NCI-H2171 treated with DMSO at 0.1 percent for 48 hours (cell line): ENCODE results near the gene POC1B.

Experiments
- DNase-seq: peaks from one replicate; lab custom pipeline; 2025; lab: John Stamatoyannopoulos, UW

Gene POC1B

DNA sequence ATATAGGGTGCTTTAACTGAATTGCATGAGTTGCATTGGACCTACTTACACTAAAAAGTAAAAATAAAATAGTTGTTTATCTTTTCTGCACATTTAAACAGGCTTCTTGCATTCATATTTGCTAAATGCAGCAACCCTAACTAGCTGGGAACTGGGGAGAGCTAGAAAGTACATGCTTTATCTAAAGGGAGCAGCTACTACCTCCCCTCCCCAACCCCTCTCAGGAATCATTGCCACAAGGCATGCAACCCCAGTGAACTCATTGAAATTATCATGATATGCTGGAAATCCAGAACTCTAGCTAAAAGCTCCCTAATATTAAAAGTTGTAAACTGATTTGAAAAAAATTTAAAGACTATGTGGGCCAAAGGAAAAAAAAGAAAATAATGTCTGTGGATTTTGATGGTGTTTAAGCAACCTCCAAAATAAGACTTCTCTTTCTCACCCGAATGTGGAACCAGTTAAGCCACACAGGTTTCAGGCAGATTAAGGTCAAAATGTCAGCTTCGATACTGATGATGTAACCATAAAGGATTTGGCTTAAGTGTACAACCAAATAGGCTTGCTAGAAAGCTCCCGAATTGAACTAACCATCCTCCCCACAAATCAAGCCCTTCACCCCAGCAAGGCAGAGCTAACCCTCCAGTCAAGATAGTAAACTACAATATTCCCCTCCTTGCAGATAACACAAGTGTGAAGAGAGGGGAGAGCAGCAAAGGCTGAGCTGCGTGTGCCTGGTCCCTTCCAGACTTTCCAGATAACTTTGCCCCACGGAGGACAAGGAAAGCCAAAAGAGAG is 13.8 kb upstream of the POC1B start:
- DNase-seq: no peak

DNA sequence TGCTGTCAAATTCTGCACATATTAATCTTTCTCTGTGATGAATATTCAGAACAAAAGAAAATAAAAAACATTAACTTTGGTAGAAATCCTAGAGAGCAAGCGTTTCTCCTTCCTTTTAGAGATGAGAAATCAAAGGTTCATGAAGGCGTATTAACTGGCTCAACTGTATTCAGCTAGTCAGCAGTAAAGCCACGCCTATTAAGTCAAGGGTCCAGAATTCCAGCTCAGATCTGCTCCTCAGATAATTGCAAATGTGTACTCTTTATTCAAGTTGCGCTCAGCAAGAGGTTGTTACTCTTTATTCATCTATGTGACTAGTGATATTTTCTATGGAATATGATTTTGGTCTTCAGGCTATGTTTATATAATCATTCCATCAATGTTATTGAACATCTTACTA is 13.1 kb upstream of the POC1B start:
- no peak for DNase-seq

DNA sequence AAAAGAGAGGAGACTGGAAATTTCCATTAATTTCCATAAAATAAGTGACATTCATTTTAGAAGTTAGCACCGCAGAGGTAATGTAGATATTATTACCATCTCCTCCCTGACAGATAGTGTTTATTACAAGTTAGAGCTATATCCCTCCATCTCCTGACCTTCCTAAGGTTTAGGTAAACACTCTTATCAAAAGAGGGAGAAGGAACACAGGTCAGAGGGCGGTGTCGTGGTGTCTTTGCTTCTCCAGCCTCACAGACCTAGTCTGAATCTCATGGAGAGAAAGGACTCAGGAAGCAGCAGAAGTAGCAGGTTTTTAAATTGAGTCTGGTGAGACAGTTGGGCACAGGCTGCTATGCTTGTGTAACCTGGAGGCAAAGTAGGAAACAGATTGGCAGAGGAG is 11.5 kb upstream of the POC1B start:
- DNase-seq: no peak

DNA sequence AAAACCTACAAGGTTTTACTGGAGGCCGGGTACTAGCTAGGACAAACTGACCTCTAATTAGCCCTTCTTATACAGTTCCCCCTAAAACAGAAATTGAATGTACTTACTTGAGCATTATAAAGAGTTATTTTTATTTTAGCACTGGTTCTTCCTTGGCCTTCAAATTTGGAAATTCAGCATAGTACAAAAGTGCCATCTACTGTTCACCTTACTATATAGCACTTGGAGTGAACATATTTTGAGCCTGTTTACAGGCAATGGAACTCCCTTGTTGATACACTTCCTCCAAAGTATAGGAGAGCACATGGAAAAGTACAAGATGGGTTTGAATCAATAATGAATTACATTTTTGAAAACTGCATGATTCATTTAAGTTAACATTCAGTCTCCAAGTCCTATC is 3.9 kb upstream of the POC1B start:
- DNase-seq: peak; percentile 52

DNA sequence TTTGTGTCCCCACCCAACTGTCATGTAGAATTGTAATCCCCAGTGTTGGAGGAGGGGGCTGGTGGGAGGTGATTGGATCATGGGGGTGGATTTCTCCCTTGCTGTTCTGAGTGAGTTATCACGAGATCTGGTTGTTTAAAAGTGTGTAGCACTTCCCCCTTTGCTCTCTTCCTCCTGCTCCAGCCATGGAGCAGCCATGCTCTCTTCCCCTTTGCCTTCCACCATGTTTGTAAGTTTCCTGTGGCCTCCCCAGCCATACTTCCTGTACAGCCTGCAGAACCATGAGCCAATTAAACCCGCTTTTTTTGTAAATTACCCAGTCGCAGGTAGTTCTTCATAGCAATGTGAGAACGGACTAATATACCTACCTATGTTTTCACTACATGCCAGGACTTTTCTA is 2.6 kb upstream of the POC1B start:
- no peak for DNase-seq

DNA sequence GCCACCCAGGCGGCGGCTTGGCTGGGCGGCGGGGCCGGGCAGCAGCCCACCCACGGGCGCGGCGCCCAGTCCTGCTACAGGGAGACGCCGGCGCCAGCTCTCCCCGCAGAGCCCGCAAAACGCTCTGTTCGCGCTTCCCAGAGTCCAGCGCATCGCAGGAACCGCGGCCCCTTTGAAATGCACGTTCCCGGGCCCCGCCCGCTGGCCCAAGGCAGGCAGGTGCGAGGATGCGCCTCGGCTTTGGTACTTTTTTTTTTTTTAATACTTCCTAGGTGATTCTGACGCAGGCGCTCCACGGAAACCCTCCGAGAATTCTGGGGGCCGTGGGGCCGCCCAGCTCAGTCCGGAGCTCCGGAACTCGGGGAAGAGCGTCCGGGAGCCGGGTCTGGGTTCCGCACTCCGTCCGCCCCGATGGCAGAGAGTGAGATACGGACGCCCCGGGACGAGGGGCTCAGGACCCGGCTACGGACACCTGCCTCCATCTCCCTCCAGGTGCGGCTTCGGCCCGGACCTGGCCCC is 483 bp downstream of the POC1B start:
- DNase-seq: peak; percentile 55

DNA sequence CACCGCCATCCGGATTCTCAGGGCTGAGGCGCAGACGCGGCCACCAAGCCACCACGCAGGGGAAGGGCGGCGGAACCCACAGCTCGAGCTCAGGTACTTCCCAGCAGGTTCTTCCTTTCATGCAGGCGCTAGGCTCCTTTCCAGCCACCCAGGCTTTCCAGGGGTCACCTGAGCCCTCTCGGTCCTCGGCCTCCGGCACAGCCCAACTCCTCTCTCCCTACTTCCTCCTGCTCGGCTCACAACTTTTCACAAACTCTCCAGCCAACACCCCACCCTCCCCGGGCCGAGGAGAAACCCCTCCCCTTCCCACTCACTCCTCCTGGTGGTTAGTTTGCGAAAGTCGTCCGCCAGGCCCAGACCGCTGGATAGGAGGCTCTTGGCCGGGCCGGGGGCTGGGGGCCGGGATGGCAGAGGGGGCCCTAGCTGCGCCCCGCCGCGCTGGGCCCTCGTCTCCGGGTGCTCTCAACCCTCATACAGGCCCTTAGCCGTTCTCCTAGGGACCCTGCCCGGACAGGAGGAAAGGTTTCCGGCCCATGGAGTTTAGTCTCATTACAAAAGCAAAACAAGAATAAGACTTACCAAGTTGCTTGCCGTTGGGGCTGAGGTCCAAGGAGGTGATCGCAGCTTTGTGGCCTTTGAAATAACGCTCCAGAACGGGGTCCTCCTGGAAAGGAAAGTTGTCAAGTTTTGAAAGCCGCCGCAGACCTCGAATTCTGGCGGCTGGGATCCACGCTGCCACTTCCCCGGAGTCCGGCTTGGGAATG is 1.1 kb downstream of the POC1B start, which contains the start of gene GALNT4:
GALNT4 (minus strand) TSS at position 256 of the 764 bp plus-strand sequence; CDS start at position 9, 247 bp downstream.
- DNase-seq: peak; percentile 13

DNA sequence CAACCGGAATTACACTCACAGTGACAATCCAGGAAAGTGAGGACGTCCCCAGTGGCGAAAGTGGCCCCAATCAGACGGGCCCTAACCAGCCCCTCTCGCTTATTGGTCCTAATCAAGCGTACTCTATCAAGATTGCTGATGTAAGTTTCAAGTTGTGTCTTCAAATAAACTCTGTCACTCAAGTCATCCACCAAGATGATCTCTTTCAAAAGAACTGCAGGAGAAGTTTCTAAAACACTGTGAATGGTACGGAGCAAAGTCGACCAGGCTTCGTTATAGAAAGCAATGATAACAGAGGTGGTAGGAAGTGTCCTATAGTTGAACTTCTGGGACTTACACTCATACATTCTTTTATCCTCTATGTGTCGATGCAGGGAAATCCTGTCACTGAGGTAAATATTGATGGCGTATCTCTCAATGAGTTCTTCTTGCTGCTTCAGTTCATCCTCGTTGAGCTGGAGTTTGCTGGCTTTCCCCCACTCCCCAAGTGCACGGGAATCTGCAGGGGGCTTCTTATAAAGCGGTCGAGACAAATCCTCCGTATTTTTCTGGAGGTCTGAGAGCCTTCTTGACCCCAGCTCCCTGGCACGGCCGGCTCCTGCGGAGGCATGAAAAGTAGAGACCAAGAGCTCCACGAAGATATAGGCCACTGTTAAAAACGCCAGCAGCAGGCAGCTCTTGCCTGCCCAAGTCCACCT is 1.9 kb downstream of the POC1B start:
- no peak for DNase-seq

DNA sequence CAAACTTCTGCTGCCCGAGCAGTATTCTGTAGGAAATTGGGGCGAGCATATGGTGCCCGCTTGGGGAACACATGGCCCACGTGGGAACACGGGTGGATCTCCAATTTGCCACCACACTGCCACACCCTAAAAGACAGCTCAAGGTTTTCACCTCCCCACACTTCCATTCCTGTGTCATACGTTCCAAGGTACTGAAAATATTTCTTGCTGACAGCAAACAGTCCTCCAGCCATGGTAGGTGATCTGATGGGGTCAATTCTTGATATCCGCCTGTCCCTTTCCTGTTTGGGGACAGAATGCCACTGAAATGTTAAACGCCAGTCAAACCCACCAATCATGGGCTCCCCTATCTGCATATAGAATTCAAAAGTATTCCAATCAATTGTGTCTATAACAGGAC is 2.5 kb downstream of the POC1B start:
- DNase-seq: no peak

DNA sequence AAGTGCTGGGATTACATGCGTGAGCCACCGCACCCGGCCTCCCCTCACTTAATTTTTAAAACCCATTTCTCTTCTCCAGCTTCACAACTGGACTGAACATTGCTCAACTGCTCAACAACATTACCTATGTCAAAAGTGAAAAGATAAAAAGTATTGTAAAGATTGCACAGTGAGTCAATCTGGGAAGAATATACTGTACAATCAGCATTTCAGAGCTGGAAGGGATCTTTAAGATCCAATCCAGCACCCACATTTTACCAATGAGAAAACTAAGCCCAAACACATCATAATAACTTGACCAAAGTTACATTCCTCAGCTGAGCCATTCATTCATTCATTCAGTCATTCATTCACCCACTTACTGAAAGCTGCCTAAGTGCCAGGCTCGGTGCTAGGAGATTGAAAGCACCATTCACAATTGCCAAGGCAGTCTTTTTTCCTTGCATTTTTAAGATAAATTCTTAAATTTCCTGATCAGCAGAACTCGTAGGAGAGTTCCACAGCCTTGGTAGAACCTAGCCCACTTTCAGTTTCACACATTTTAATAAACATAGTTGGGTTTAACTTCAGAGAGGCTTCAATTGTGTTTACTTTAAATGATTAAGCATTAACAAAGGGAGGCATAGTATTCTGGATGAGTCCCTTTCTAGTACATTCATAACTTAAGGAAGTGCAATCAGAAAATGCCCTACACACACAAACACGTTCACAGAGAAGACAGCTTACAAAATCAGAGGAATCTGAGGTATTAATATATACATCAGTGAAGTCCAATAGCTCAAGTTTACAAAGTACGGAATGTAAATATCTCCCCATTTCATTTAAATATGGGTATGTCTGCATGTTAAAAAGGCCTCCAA is 4.3 kb downstream of the POC1B start:
- no peak for DNase-seq

DNA sequence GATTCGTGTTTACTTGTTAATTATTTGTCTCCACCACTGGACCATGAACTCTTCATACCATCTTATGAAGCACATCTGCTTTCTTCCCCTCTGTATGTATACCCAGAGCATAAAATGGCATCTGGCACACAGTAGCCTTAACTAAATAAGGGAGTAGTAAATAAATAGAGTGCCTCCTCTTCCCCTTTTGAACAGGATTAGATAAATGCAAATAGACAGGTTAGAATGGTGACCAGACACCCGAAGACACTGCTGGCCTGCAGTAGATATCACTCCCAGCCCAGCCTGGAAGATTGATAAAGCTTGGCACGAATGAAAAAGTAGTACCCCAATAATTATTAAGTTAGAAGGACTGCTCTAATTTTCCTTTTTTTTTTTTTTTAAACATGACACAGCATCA is 8.1 kb downstream of the POC1B start:
- DNase-seq: no peak

DNA sequence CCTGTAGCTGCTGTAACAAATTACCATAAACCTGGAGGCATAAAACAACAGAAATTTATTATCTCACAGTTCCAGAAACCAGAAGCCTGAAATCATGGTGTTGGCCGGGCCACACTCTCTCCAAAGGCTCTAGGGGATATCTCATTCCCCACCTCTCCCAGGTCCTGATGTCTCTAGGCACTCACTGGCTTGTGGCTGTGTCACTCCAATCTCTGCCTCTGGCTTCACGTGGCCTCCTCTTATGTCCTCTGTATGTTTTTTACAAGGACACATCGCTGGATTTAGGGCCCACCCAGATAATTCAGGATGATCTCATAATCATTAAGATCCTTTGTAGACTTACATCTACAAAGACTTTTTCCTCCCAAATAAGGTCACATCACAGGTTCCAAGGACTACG is 9.2 kb downstream of the POC1B start:
- DNase-seq: no peak

DNA sequence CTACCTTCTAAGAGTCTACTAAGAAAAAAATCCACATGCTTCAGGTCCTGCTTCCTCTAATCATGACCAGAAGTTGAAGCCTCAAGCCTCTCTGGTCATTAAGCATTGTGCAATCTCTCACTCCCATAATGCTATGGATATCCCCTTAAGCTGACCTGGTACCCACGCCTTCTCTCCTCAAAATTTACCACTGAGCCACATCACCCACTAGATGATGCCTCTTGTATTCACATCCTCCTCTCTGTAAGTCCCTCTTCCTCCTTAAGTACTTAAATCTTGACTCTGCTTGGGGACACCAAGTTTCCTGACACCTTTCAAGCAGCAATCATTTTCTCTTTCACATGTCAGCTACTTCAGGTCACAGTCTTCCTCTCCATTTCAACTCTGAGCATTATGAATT is 11.1 kb downstream of the POC1B start:
- DNase-seq: no peak

DNA sequence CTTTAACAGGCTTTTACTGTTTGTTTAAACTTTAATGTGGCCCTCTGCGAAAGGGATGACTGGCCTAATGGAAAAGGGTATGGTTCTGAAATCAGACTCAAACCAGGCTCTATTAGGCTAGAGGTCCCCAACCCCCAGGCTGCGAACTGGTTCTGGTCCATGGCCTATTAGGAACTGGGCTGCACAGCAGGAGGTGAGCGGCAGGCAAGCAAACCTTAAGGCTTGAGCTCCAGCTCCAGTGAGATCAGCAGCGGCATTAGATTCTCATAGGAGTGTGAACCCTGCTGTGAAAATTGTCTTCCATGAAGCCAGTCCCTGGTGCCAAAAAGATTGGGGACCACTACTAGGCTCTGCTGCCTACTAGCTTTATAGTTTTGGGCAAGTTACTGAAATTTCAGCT is 12.3 kb downstream of the POC1B start:
- no peak for DNase-seq

DNA sequence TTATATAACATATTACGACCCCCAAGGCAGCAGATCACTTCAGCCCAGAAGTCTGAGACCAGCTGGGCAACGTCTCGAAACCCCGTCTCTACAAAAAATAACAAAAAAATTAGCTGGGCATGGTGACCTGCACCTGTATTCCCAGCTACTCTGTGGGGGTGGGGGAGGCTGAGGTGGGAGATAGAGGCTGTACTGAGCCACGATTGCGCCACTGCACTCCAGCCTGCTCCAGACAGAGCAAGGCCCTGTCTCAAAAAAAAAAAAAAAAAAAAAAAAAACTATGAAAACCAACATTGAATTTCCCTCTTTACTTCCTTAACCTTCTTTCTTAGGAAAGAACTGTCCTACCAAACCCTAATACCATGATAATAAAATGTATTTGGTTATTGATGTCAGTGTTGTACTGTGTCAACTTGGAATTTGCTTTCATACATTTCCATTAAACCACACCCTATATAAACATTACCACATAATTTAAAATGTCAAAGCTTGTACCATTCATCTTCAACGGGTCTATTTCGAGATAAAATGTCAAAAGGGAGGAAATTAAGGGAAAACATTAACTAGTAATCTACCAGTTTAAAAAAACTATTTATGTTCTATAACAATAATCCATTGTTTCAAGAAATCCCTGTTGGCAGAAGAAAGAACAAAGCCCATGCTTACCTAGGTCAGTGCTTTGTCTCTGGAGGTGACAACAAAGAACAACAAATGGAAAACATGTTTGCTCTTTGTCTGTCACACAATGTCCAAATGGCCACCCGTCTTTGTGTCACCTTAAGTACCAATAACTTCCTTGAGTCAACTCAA is 18.6 kb downstream of the POC1B start:
- no peak for DNase-seq

DNA sequence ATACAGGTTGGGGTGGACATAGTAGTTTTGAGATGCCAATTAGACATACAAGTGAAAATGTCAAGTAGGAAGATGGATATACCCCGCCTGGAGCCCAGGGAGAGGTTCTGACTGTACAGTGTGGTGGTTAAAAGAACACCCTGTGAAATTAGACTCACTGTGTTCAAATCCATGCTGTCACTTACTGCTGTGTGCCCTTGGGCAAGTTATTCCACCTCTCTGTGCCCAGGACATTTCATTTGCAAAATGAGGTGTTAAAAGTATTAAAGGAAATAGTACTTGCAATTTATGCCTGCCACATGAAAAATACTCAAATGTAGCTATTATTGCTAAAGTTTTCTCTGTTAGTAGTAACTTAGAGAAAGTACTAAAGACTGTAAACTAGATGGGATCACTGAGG is 19.8 kb downstream of the POC1B start:
- DNase-seq: no peak

DNA sequence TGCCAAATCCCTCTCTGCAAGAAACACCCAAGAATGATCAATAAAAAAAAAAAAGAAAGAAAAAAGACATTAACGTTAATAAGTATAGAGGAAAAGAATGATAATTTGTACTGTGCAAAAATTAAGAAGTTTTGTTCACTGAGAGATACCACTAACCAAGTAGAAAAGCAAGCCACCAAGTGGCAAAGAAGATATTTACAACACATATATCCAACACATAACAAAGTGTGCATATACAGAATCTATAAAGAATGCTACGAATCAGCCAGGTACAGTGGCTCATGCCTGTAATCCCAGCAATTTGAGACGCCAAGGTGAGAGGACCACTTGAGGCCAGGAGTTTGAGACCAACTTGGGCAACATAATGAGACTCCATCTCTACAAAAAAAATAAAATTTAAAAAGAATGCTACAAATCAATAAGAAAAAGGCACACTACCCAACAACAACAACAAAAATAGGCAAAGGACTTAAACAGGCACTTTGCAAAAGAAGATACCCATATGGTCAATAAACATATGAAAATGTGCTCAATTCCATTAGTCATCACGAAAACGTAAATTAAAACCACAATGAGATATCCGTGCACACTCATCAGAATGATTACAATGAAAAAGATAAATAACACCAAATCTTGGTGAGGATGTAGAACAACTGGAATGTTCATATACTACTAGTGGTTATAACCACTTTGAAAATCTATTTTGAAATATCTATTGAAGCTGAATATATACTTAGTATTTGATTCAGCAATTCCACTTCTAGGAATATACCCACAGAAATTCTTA is 21.1 kb downstream of the POC1B start:
- no peak for DNase-seq

DNA sequence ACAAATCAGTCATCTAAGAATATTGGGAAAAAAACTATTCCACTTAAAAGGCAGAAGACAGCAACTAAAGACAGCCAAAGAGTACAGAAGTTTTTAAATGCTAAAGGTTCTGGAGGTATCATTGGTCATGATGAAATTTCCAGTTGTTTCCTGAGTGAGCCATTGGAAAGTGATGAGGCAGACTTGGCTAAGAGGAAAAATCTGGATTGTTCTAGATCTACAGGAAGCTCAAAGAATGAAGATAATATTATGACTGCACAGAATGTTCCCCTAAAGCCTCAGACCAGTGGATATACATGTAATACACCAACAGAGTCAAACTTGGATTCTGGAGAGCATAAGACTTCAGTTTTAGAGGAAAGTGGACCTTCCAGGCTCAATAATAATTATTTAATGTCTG is 24.1 kb downstream of the POC1B start:
- no peak for DNase-seq

DNA sequence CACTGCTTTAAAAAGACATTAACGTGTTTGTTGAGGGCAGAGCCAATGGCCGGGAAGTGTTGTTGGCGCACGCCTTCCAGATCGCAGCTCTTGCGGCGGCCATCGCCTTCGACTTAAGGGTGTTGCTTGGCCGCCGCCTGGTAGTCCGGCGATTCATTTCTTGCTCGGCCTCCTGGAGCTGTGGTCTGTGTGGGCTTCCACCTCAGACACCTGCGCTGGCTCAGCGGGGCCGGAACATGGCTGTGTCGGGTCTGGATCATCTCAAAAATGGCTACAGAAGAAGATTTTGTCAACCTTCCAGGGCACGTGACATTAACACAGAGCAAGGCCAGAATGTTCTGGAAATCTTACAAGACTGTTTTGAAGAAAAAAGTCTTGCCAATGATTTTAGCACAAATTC is 26.0 kb downstream of the POC1B start:
- no peak for DNase-seq

DNA sequence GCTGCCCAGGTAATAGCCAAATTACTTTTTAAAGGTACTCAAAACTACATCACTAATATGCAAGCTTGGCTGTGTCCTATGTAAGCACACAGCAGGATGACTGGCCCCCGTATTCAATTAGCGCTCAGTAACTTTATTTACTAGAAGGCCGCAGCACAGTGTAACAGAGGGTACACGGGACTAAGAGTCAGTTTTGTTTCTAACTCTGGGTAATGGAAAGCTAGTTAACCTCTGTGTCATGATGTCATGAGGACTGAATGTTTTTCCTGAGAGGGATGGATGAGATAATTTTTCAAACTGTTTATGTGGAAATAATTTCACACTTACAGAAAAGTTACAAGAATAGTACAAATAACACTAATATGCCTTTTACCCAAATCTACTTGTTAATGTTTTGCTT is 28.4 kb downstream of the POC1B start:
- no peak for DNase-seq
